ENCODE results near the gene JDP2. TPM values are rescaled to one million over a fixed set of nuclear protein-coding genes. Genes with fewer than 3 reads are reported as not detected.

JDP2 gene
- total RNA-seq, 1 donor from 2014 or later: 58.4 TPM

GRCh38 chr14:75454963-75455546 lies 27.2 kb downstream of the JDP2 start:
- Histone ChIP-seq H3K36me3 (ENCODE audit: control insufficient read depth, insufficient read depth, low read length) (peaks cover 15% of the 10 kb centered on the region), H3K27me3 (ENCODE audit: control insufficient read depth, insufficient read depth, low read length) (no peaks in the 10 kb centered on the region), H3K4me3 (ENCODE audit: low read depth, low read length) (no peak overlapping the region)
- no peak for TF ChIP-seq CTCF (IDR thresholded peaks at IDR 0.05; ENCODE audit: insufficient read depth, low read length, severe bottlenecking)
- no peak for FAIRE-seq
- peak; percentile 29 for DNase-seq (ENCODE audit: low read depth)

- Histone ChIP-seq H3K36me3 (ENCODE audit: control insufficient read depth, insufficient read depth, low read length) (peaks cover 22% of the 10 kb centered on the region), H3K27me3 (ENCODE audit: control insufficient read depth, insufficient read depth, low read length) (no peaks in the 10 kb centered on the region), H3K4me3 (ENCODE audit: low read depth, low read length) (no peak overlapping the region)
- no peak for TF ChIP-seq CTCF (IDR thresholded peaks at IDR 0.05; ENCODE audit: insufficient read depth, low read length, severe bottlenecking)
- DNase-seq (ENCODE audit: low read depth) (no peak), FAIRE-seq (no peak)
These were observed 28.5 kb downstream of the JDP2 start for GRCh38 chr14:75456069-75456996.

- no peaks in the 10 kb centered on the region for H3K27me3 ChIP-seq (ENCODE audit: control insufficient read depth, insufficient read depth, low read length)
- no peak for FAIRE-seq
- no peak for DNase-seq (ENCODE audit: low read depth)
- no peak for TF ChIP-seq CTCF (IDR thresholded peaks at IDR 0.05; ENCODE audit: insufficient read depth, low read length, severe bottlenecking)
- peaks cover 24% of the 10 kb centered on the region for H3K36me3 ChIP-seq (ENCODE audit: control insufficient read depth, insufficient read depth, low read length)
- no peak overlapping the region for H3K4me3 ChIP-seq (ENCODE audit: low read depth, low read length)
These were observed 29.1 kb downstream of the JDP2 start for GRCh38 chr14:75456997-75457335.

- no peak for DNase-seq (ENCODE audit: low read depth)
- FAIRE-seq: no peak
- TF ChIP-seq CTCF (IDR thresholded peaks at IDR 0.05; ENCODE audit: insufficient read depth, low read length, severe bottlenecking): no peak
- no peak overlapping the region for H3K4me3 ChIP-seq (ENCODE audit: low read depth, low read length)
- peaks cover 26% of the 10 kb centered on the region for H3K36me3 ChIP-seq (ENCODE audit: control insufficient read depth, insufficient read depth, low read length)
- no peaks in the 10 kb centered on the region for H3K27me3 ChIP-seq (ENCODE audit: control insufficient read depth, insufficient read depth, low read length)
These were observed 29.9 kb downstream of the JDP2 start for GRCh38 chr14:75457648-75458165.

GRCh38 chr14:75458305-75458704 lies 30.5 kb downstream of the JDP2 start:
- DNase-seq (ENCODE audit: low read depth) (no peak), FAIRE-seq (no peak)
- H3K27me3 ChIP-seq (ENCODE audit: control insufficient read depth, insufficient read depth, low read length): no peaks in the 10 kb centered on the region
- no peak for TF ChIP-seq CTCF (IDR thresholded peaks at IDR 0.05; ENCODE audit: insufficient read depth, low read length, severe bottlenecking)
- H3K36me3 ChIP-seq (ENCODE audit: control insufficient read depth, insufficient read depth, low read length): peaks cover 27% of the 10 kb centered on the region
- no peak overlapping the region for H3K4me3 ChIP-seq (ENCODE audit: low read depth, low read length)

All from bronchial epithelial cell (primary cell).